GM12801 (cell line): ENCODE results near the gene SLC30A7.

Experiments used
- CTCF ChIP-seq: IDR thresholded peaks from one replicate; pipeline ENCODE4 v1.5.1; 2011; ENCODE audit warnings: control low read depth; ENCODE audit not compliant: insufficient read length; ENCODE audit errors: extremely low read depth

Gene SLC30A7

DNA sequence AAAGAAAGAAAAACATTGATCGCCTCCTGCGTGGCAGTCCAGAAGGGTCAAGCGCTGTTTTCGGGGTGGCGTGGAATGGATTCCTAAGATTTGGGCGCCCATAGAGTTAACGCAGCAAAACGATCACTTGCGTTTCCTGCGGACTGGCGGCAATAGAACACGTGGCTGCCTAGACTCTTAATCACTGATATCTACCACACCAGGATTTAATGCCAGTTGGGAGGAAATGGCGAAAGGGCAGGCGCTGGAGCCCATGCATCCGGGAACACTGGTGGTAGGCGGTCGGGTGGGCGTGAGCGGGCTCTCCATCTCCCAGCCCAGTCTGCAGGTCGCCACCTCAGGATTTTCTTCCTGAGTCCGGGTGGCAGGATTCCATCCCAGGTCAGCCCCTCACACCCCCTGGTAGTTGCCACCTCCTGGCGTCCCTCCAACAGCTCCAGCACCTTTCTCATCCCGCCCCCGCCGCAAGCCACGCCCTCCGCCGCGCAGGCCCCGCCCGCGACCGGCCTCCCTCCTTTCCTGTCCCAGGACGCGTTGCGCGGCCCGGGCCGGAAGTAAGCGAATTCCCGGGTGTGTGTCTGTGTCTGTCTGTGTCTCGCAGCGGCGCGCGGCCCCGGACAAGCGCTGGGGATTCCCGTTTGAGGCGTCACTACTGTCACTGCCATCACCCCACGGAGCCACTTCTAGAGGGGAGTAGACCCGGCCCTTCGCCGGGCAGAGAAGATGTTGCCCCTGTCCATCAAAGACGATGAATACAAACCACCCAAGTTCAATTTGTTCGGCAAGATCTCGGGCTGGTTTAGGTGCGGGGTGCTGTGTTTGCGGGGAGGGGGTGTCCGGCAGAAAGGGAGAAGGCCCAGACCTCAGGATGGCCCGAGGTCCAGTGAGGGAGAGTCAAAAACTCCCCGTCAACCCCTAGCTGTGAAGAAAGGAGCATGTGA lies at the start of gene SLC30A7:
Gene SLC30A7 (plus strand): TSS at position 551 of the 941 bp plus-strand sequence. CDS start 173 bp downstream, at position 724.
- TF ChIP-seq CTCF = no peak

DNA sequence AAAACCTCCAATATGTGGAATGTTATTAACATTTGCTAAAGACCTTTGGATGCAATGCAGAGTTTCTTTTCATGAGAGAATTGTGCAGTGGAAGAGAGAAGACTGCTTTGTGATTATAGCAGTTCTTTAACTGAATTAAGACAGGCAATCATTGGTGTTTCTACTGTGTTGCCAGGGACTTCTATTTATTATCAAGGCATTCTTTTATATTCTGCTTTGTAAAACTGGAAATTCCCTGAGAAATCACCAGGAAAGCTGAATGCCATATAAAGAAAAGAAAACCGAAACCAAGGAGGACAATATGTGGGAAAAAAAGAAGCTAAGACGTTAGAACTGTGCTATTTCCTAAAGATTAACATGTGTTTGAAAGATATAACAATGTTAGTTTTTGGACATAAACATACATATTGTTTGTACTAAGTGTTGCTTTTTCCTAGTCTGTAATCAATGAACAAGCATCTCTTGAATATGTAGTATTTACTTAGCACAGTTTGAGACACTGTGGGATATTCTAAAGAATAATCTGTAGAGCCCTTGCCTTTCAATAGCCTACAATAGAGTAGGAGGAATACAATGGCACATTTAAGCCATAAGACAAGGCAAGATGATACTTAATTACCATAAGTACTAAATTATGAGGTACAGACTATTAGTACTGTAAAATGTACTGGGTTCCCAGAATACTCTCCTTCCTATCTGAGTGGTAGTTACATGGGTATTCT lies 48.4 kb upstream of the SLC30A7 start:
- TF ChIP-seq CTCF = no peak

DNA sequence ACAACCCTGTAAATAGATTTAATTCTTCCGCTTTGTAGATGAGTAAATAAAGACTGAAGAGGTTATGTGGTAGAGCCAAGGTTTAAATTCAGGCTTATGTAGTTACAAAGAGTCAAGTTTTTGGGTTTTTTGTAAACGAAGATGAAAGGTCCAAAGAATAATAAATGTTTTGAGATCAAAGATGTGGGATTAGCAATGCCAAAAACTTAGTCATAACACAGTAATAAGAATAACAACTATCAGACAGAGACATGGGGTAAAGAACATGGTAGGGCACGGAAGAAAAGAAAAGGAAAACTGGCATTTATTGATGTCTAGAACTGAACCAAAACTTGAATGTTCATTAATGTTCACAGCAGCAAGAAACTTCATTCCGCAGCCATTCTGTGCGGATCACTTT lies 44.2 kb upstream of the SLC30A7 start:
- TF ChIP-seq CTCF = no peak

DNA sequence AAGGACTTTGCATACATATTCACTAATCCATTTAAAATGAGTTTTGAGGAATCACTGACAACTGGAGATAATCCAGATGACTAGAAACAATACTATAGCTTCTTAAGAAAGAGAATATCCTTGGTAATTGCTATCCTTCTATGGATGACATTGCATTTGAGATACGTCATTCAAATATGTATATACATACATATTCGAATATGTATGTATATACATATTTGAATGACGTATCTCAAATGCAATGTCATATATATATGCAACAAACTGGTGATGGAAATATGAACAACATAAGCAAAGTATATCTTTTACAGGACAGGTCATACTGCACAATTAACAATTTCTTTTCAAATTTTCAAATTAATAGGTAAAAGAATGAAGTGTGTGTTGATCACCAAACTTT lies 42.9 kb upstream of the SLC30A7 start:
- no peak for TF ChIP-seq CTCF

DNA sequence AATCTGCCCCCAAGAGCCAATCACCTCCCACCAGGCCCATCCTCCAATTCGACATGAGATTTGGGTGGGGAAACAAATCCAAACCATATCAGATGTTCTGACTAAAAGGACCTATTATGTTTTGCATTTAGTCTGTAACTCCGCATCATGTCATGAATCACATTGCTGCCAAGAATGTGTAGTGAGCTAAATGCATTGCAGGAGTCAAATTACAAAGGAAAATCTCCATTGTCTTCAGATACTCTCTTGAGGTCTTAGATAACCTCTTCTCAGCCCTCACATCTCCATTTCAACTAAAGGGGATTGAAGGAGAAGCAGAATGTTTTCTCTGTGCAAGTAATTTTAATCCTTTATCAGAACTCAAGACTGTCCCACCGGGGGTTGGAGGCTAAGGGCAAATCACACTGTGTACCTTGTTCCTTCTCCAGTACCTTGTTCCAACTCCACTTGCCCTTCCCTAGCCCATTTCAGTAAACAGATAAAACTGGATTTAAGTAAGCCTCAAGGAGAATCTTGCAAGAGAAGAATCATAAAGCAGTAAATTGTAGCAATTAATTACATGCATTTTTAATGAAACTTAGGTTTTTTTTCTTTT lies 35.4 kb upstream of the SLC30A7 start:
- TF ChIP-seq CTCF = no peak

DNA sequence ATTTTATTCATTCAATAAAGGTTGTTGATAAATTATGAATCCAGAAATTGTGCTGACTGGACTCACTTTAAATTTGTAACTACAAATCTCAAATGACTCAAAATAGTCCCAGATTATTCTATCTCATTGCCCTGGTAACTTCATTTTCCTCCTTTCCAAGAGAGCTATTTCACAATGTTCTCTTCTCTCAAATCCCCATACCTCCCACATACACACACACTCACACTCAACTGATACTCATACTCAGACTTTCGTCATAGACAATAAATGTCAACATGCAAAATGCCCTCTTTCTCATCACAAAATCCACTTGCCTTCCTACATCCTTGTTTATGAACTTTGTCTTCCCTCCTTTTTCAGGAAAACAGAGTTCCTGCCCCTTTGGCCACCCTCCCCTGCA lies 34.5 kb upstream of the SLC30A7 start:
- no peak for TF ChIP-seq CTCF

DNA sequence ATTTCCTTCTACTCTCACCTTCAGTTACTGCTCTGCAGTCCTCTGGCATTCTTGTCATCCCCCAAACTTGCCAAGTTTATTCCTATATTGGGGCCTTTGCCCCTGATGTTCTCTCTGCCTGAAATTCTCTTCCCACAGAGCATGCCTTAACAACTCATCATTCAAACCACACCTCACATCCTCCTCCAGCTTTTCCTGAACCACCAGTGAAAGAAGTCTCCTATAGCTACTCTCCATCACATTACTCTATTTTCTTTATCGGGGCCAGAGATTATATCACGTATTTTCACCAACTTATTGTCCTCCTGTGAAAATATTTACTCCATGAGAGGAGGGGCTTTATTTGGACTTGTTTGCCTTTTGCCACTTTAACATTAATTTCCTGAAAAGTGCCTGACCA lies 33.3 kb upstream of the SLC30A7 start:
- TF ChIP-seq CTCF = no peak
